Calu3 (cell line): ENCODE results near the gene KMT5C. TPM values are rescaled to one million over a fixed set of nuclear protein-coding genes. Genes with fewer than 3 reads are reported as not detected.

ENCODE experiments used
- BruUV-seq: library from RNA; stranded (reverse); fragments of 400-500 nt; replicated peaks from 2 replicates; lab custom pipeline; 2021; lab: Mats Ljungman, UMichigan
- CTCF ChIA-PET: fragments of 300-600 bp; sonication (Branson Sonifier 250); formaldehyde crosslinking; loops from one replicate; lab custom pipeline; 2022; ENCODE audit warnings: antibody characterized with exemption; lab: Charles Lee
- DNase-seq: peaks from one replicate; pipeline ENCODE4 v3.0.0; 2022
- H3K27ac Mint-ChIP-seq: one replicate; pipeline ENCODE4 v1.8.0; 2022; ENCODE audit warnings: mixed read lengths; ENCODE audit not compliant: unreplicated experiment
- H3K27me3 Mint-ChIP-seq: one replicate; pipeline ENCODE4 v1.8.0; 2022; ENCODE audit warnings: mixed read lengths; ENCODE audit not compliant: unreplicated experiment
- H3K36me3 Mint-ChIP-seq: one replicate; pipeline ENCODE4 v1.8.0; 2022; ENCODE audit warnings: mild to moderate bottlenecking, moderate library complexity, mixed read lengths; ENCODE audit not compliant: insufficient read depth, unreplicated experiment
- H3K4me1 Mint-ChIP-seq: one replicate; pipeline ENCODE4 v1.8.0; 2022; ENCODE audit warnings: mild to moderate bottlenecking, low read depth, mixed read lengths; ENCODE audit not compliant: unreplicated experiment
- H3K4me3 Mint-ChIP-seq: one replicate; pipeline ENCODE4 v1.8.0; 2022; ENCODE audit warnings: mild to moderate bottlenecking, low read depth, moderate library complexity, mixed read lengths; ENCODE audit not compliant: unreplicated experiment
- H3K9me3 Mint-ChIP-seq: one replicate; pipeline ENCODE4 v1.8.0; 2022; ENCODE audit warnings: low read depth, mixed read lengths; ENCODE audit not compliant: unreplicated experiment
- intact Hi-C: fragments of 100-400 bp; cut with micrococcal nuclease; formaldehyde crosslinking; loops from one replicate; pipeline ENCODE4 v1.10.0; 2022; ENCODE audit not compliant: unreplicated experiment
- total RNA-seq: library from RNA; stranded (reverse); gene quantifications from 2 replicates; pipeline ENCODE4 v1.2.3, GENCODE V29; 2022
- TF ChIP-seq, protein P1 (sequence below): fragments of 200-600 bp; IDR thresholded peaks from one replicate; pipeline ENCODE4 v1.8.0; 2022; ENCODE audit warnings: antibody characterized with exemption; ENCODE audit not compliant: unreplicated experiment

Gene KMT5C
- total RNA-seq, 1 experiment from 2014 or later, result 23.5 TPM

DNA sequence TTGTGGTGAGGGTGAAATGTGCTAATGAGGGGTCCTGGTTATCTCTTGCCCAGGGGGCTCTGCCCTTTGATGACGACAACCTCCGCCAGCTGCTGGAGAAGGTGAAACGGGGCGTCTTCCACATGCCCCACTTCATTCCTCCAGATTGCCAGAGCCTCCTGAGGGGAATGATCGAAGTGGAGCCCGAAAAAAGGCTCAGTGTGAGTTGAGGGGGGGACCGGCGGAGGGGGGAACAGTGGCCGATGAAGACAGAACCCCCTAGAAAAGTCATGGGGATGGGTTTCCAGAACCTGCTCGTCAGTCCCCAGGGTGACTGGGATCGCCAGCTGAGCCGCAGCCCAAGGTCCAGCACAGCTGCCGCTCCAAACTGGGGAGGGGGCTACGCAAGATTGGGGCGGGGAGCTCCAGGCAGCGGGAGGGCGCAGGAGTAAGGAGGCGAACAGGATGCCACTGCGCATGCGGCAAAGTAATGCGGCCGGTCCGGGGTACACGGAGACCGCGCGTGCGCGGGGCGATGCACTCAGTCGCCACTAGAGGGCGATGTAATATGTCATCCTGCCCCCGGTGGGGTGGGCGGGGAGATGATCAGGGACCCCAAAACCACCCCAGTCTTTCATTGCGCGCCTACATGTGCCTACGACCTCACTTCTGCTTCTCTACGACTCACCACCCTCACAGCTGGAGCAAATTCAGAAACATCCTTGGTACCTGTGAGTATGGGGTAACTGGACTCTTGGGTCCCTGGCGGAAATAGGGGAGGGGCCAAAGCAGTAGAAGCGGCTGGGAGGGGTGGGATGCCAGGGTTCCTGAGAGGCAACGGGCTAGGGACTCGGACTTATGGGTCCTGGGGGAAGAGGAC, 38.0 kb upstream of the KMT5C start:
- Mint-ChIP-seq H3K4me3 (peak overlapping the region; percentile 75), H3K27ac (peak overlapping the region; percentile 42), H3K9me3 (no peaks in the 10 kb centered on the region), H3K4me1 (peaks cover 10% of the 10 kb centered on the region), H3K36me3 (peaks cover 11% of the 10 kb centered on the region), H3K27me3 (peaks cover 33% of the 10 kb centered on the region)
- BruUV-seq, result no TSS peak
- intact Hi-C loops, result loop anchor here (5.0 kb wide), 1 partner anchor 81 kb away; the partner anchor contains the start of gene TMEM238
- CTCF ChIA-PET, result interaction anchor here (0.5 to 3.1 kb wide), 14 partner anchors 14 to 299 kb away, joined by 3 to 35 read pairs (median 4); partner anchors contain the start of genes KMT5C, TMEM238 and ZNF524
- DNase-seq, result peak; percentile 96
- TF ChIP-seq, protein P1, sequence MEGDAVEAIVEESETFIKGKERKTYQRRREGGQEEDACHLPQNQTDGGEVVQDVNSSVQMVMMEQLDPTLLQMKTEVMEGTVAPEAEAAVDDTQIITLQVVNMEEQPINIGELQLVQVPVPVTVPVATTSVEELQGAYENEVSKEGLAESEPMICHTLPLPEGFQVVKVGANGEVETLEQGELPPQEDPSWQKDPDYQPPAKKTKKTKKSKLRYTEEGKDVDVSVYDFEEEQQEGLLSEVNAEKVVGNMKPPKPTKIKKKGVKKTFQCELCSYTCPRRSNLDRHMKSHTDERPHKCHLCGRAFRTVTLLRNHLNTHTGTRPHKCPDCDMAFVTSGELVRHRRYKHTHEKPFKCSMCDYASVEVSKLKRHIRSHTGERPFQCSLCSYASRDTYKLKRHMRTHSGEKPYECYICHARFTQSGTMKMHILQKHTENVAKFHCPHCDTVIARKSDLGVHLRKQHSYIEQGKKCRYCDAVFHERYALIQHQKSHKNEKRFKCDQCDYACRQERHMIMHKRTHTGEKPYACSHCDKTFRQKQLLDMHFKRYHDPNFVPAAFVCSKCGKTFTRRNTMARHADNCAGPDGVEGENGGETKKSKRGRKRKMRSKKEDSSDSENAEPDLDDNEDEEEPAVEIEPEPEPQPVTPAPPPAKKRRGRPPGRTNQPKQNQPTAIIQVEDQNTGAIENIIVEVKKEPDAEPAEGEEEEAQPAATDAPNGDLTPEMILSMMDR, result peak; percentile 99

DNA sequence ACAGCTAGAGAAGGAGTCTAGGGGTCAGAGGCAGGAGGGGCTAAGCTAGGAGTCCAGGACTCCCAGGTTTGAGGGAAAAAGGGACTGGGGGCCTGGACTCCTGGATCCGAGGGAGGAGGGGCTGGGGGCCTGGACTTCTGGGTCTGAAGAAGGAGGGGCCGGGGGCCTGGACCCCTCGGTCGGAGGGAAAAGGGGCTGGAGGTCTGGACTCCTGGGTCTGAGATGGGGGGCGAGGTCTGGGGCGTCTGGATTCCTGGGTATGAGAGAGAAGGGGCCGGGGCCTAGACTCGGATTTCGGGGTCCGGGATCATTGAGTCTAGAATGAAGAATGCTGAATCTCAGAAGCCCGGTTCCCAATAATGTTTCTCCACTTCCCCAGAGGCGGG, 37.4 kb upstream of the KMT5C start:
- peak overlapping the region; percentile 75 for H3K4me3 Mint-ChIP-seq
- no peak for DNase-seq
- peaks cover 33% of the 10 kb centered on the region for H3K27me3 Mint-ChIP-seq
- H3K4me1 Mint-ChIP-seq, result peaks cover 10% of the 10 kb centered on the region
- intact Hi-C loops, result loop anchor here (5.0 kb wide), 1 partner anchor 80 kb away; the partner anchor contains the start of gene TMEM238
- TF ChIP-seq, protein P1, result no peak
- H3K36me3 Mint-ChIP-seq, result peaks cover 11% of the 10 kb centered on the region
- BruUV-seq, result no TSS peak
- no peak overlapping the region for H3K27ac Mint-ChIP-seq
- H3K9me3 Mint-ChIP-seq, result no peaks in the 10 kb centered on the region
- CTCF ChIA-PET, result interaction anchor here (0.6 to 3.1 kb wide), 7 partner anchors 20 to 233 kb away, joined by 3 to 35 read pairs (median 3); partner anchors contain the start of genes KMT5C and TMEM238

DNA sequence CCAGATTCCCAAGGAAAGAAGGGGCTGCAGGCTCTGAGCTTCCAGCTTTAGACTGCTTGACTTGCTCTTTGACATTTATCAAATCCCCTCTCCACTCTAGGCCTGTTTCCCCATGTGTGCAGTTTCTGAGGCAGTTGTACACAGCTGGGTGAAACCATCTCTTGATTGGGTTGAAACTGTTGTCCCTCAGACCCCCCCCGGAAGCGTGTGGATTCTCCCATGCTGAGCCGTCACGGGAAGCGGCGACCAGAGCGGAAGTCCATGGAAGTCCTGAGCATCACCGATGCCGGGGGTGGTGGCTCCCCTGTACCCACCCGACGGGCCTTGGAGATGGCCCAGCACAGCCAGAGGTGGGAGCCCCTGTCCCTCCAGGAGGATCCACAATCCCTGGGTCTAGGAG, 36.2 kb upstream of the KMT5C start:
- intact Hi-C loops, result loop anchor here (5.0 kb wide), 1 partner anchor 79 kb away; the partner anchor contains the start of gene TMEM238
- no peaks in the 10 kb centered on the region for H3K9me3 Mint-ChIP-seq
- H3K27me3 Mint-ChIP-seq, result peaks cover 31% of the 10 kb centered on the region
- peaks cover 10% of the 10 kb centered on the region for H3K4me1 Mint-ChIP-seq
- DNase-seq, result no peak
- TF ChIP-seq, protein P1, result no peak
- peaks cover 11% of the 10 kb centered on the region for H3K36me3 Mint-ChIP-seq
- BruUV-seq, result TSS peak; percentile 34
- CTCF ChIA-PET, result interaction anchor here (3.1 kb wide), 1 partner anchor 36 kb away, joined by 35 read pairs; the partner anchor contains the start of gene KMT5C
- no peak overlapping the region for H3K4me3 Mint-ChIP-seq
- H3K27ac Mint-ChIP-seq, result no peak overlapping the region

DNA sequence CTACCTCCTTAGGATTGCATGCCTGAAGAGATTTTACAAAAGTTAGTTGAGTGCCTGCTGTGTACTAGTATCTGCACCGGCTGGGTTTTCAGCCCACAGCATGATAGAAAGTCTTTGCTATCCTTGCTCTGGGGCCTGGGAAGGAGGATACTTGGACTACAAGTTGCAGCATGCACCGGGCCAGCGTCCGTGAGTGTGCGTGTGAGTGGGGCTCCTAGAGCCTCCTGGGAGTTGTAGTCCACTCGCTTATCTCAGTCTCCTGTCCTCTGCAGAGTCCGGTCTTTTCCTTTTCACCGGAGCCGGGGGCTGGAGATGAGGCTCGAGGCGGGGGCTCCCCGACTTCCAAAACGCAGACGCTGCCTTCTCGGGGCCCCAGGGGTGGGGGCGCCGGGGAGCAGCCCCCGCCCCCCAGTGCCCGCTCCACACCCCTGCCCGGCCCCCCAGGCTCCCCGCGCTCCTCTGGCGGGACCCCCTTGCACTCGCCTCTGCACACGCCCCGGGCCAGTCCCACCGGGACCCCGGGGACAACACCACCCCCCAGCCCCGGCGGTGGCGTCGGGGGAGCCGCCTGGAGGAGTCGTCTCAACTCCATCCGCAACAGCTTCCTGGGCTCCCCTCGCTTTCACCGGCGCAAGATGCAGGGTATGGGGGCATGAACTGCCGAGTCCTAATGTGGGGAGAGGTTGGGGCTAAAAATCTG, 35.2 kb upstream of the KMT5C start:
- CTCF ChIA-PET, result no interaction called here
- H3K4me3 Mint-ChIP-seq, result no peak overlapping the region
- H3K36me3 Mint-ChIP-seq, result peaks cover 11% of the 10 kb centered on the region
- DNase-seq, result peak; percentile 48
- H3K27me3 Mint-ChIP-seq, result peaks cover 22% of the 10 kb centered on the region
- no TSS peak for BruUV-seq
- no peaks in the 10 kb centered on the region for H3K9me3 Mint-ChIP-seq
- H3K4me1 Mint-ChIP-seq, result peaks cover 10% of the 10 kb centered on the region
- TF ChIP-seq, protein P1, result no peak
- no peak overlapping the region for H3K27ac Mint-ChIP-seq
- intact Hi-C loops, result loop anchor here (5.0 kb wide), 1 partner anchor 78 kb away; the partner anchor contains the start of gene TMEM238
